ENCODE measurements around the gene LBHD2.
"Not testable (repeated sequence)": the region's sequence is repeated elsewhere in the genome, so short reads cannot be mapped to it uniquely, and the experiment has no call there.

LBHD2 gene

DNA sequence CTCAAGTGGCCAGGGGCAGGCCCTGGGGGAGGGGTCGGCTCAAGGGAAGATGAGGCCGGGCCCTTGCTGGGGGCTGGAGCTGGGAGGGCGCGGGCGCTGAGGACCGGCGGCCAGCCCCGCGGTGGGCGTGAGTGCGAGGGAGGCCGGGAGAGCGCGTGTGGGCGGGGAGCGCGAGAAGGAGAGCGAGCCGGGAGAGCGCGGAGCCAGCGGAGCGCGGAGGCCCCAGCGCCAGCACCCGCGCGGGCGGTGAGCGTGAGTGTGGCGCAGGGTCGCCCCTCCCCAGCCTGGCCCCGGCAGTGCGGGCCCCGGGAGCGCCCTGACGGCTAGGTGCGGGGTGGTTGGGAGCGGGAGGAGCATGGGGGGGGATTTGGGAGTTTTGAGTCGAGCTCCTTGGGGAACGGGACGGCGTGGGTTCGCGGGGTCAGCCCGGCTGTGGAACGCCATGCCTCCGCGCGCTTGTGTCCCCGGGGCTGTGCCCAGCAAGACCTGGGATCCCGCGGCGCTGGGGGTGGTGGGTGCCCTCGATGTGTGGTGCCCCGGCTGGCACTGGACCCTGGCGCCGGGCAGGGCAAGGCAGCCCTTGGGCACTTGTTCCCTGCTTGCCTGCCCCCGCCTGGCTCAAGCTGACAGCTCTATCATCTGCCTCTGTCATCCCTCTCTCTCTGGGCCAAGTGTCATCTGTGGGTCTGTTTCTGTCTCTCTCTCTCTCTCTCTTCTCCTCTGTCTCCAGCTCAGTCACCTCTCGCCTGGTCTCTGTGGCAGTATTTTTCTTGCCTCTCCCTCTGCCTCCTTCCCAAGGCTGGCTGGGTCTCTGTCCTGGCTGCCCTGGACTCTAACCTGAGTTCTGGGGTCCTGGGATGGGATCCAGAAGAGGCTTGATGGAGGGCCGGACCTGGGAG lies at the start of gene LBHD2:
Gene LBHD2, plus strand, starts transcription at position 190 of the 899 bp plus-strand sequence. CDS start 1,803 bp downstream, outside the sequence.
- DNase-seq (ENCODE audit: low read depth): no peak

DNA sequence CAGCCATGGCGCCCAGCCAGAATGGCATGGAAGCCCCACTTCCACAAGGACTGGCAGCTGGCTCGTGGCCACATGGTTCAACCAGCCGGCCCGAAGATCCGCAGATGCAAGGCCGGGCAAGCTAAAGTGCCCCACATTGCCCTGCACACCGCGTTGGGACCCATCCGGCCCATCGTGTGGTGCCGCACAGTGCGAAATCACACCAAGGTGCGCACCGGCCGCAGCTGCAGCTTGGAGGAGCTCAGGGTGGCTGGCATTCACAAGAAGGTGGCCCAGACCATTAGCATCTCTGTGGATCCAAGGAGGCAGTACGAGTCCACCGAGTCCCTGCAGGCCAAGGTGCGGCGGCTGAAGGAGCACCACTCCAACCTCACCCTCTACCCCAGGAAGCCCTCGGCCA lies 42.5 kb upstream of the LBHD2 start:
- DNase-seq (ENCODE audit: low read depth): no peak

DNA sequence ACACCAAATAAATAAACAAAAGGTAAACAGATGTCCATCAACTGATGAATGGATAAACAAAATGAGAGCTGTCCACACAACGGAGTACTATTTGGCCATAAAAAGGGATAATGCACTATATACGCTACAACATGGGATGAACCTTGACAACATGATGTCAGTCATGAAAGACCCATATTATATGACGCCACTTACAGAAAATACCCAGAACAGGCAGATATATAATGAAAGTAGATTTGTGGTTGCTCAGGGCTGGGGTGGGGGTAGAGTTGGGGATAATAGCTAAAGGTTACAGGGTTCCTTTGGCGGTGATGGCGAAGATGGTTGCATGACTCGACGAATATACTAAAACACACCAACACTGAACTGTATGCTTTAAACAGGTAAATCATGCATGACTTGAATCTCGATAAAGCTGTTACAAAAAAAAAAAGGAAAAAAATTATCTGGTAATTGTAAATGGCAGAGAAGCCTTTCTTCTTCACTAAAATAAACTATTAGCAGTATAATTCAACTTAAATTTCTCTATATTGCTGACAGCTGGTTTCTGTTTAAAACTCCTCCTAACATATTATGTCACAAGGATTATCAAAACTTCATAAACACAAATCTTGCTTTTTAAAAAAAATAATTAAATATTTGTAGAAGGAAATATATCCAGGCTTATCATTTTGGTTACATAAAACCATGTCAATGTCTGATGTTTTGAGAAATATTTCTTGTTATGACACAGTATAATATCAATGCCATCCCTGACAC lies 40.6 kb upstream of the LBHD2 start:
- DNase-seq (ENCODE audit: low read depth): no peak

DNA sequence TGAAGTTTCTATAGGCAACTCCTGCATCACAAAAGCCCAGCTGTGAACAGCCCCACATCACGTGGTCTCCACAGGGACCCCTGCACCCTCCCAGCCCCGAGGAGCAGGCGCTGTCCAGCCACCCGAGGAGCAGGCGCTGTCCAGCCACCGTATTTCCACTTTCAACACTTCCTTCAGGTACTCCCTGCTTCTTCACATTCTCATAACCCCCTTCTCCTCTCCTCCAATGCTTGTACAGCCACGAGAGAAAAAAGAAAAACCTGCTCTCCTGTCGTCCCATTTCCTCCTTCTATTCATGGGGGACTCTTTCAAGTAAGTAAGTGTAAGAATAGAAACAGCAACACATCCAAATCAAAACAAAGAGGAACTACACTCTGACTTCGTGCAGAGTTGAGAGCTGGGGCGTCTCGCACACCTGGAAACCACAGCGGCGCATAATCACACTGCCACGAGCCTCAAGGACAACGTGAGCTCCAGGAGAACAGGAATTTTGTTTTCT lies 38.6 kb upstream of the LBHD2 start:
- DNase-seq (ENCODE audit: low read depth): no peak

DNA sequence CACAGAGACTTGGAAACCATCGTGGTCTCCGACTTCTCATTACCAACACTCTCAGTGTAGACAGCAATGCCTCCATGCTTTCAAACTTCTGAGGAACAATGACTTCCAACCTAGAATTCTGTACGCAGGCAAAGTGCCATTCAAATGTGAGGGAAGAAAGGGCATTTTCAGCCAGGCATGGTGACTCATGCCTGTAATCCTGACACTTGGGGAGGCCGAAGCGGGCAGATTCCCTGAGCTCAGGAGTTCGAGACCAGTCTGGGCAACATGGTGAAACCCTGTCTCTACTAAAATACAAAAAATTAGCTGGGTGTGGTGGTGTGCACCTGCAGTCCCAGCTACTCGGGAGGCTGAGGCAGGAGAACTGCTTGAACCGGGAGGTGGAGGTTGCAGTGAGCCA lies 36.6 kb upstream of the LBHD2 start:
- not testable (repeated sequence) for DNase-seq (ENCODE audit: low read depth)

DNA sequence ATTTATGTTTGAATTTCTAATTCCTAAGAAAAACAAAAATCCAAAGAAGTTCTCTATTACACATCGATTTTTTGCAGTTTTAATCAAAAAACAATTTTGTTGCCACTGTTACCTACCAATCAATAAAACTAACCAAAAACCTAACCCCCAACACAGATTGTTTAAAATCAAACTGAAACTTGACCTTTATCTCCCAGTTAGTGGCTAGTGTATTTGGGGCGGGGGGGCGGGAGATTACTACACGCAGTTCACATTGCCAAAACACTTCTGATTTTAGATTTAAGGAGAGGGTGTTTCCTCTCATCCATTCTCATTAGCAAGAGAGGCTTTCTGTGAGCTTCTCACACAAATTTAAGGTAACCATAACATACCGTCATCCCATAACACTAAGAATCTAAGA lies 33.1 kb upstream of the LBHD2 start:
- no peak for DNase-seq (ENCODE audit: low read depth)

DNA sequence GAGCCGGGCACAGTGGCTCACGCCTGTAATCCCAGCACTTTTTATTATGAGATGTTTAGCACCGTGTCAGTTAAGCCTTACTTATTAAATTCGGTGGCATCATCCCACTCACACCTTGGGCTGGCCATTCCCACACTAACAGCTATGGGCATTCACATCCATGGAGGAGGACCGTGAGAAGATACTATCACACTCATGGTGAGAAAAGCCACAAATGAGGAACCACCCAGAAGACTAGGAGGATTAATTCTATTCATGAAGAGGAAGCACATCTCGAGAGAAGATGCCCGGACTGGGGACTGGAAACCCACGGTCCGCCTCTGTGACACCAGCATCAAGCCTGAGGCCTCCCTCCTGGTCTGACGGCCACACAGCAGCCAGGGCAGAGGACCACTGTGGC lies 31.6 kb upstream of the LBHD2 start:
- no peak for DNase-seq (ENCODE audit: low read depth)

DNA sequence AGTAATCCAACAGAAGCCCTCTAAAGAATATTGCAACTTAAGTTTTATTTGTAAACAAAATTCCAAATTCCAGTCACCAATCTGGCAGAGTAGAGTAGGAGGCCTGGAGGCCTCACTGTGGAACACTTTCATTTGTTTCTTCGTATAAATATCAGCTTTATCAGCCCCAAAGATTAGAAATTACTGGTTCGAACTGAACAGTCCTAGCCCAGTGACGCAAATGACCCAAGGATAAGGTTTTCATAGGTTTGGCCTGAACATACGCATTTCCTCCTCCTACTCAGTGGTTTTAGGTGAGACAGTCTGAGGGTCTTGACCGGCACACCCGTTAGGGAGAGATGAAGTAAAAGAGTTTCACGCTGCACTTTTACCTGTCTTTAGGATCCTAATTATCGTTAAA lies 28.3 kb upstream of the LBHD2 start:
- no peak for DNase-seq (ENCODE audit: low read depth)

DNA sequence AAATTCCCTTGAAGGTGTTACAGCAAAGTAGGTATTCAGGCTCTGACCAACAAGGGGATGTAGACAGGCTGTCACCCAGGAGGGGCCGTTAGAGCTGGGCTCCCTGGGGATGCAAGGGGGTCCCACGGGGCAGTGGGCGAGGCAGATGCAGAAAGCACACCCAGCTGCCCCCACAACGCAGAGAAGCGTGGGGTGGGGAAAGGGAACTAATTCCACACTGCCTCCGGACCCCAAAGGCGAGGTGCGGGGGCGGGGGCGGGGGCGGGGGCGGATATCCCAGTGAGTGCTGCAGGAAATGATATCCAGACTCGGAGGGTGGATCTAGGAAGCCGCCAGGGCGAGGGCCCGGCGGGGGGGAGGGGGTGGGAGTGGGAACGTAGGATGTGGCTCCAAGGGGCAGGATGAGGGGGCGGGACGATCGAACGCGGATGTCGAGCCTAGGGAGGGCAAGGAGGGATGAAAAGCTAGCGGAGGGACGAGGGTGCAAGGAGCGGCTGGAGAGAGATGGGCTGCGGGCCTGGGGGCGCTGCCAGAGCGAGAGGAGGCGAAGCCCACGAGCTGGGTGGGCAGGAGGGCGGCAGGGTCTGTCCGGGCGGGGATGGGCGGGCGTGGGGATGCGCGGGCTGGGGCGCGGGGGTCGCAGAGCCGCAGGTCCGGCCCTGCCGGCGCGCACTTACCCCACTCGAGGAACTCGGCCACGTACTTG lies 27.5 kb upstream of the LBHD2 start:
- DNase-seq (ENCODE audit: low read depth): no peak

DNA sequence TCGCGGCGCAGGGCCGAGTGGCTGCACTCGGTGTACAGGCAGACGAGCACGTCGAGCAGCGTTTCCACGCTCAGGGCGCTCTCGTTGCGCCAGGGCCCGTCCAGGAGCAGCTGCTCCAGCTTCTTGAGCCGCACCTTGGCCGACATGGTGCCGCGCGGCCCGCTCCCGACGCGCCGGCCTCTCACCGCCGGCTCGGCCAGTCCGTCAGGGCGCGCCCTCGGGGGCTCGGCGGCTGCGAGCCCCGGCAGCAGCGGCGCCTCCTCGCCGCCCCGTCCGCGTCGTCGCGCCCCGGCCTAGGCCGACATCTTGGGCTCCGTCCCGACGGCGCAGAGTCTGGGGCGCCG lies 27.0 kb upstream of the LBHD2 start:
- DNase-seq (ENCODE audit: low read depth): no peak

DNA sequence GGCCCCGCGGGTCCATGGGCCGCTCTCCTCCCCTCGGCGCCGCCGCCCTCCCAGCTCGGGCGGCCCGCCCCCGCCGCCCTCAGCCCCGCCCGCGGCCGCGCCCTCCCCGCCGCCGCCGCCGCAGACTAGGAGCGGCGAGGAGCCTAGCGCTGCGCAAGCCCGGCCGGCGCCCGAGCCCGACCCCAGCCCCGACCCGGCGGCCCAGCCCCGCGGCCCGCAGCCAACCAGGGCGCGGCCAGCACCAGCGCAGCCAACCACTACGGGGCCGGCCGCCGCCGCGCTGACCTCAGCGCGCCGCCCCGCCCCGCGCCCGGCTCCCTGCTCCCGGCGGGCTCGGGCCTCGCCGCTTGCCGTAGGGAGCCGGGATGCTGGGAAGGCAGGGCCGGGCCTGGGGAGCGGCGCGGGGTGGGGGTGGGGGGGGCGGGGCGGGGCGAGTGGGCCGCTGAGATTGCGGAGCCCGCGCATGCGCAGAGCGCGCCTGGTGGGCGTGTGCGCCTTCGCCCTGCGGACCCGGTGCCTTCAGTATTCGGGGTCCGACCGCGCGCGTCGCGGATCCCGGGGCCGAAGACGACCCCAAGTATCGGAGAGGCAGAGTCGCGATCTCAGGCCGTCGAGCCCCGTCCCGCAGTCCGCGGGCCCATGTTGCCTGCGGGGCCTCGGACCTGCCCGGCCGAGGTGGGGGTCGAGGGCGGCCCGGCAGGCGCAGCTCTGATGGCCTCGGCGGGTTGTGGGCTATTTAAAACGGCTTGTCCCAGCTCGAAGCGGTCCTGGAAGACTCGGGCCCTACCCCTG lies 26.4 kb upstream of the LBHD2 start, which contains the start of gene CDC42BPB:
Gene CDC42BPB, minus strand, starts transcription at position 178 of the 792 bp plus-strand sequence. CDS start 376 bp downstream, outside the sequence.
- DNase-seq (ENCODE audit: low read depth): peak; percentile 43

DNA sequence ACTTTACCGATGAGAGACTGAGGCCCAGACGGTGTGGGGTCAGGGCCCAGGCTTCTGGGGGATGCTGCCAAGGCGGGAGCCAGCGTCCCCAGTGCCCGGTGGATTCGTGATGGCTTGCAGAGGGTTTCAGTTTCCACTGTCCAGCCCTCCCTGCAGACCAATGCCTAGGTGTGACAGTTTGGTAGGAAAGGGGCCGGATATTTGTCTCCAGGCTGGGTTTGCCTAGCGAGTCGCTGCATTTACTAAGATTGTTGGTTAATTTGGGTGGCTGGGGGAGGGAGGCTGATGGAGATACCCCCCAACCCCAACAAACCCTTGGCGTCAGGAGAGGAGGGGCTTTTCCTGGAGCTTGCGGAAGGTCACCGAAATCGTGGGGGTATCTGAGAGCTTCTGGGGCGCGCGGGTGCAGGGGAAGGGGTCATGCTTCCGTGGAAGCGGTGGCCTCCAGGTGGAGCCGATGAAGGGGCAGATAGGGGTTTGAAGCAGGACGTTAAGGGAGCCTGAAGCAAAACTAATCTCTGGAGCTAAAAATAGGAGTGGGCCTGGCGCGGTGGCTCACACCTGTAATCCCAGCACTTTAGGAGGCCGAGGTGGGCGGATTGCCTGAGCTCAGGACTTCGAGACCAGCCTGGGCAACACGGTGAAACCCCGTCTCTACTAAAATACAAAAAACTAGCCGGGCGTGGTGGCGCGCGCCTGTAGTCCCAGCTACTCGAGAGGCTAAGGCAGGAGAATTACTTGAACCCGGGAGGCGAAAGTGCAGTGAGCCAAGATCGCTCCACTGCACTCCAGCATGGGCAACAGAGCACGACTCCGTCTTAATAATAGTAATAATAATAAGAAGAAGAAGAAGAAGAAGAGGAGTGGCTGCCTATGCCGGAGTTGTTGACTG lies 25.6 kb upstream of the LBHD2 start:
- DNase-seq (ENCODE audit: low read depth): no peak

DNA sequence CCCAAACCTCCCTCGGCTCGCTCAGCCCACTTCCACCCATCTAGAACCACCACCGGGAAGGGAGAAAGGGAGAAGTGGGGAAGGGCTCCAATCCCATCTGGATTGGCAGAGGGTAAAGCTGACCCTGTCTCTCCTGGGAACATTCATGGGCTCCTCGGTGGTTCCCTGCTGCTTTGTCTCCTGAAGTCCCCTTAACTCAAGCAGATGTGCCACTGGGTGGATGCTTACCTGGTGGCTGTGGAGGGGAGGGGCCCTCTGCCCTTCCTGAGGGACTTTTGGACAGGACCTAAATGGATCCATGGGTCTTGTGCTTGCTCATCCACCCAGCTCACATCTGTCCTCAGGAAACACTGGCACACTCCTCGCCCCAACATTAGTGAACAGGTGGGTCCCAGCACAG lies 24.5 kb upstream of the LBHD2 start:
- DNase-seq (ENCODE audit: low read depth): no peak

DNA sequence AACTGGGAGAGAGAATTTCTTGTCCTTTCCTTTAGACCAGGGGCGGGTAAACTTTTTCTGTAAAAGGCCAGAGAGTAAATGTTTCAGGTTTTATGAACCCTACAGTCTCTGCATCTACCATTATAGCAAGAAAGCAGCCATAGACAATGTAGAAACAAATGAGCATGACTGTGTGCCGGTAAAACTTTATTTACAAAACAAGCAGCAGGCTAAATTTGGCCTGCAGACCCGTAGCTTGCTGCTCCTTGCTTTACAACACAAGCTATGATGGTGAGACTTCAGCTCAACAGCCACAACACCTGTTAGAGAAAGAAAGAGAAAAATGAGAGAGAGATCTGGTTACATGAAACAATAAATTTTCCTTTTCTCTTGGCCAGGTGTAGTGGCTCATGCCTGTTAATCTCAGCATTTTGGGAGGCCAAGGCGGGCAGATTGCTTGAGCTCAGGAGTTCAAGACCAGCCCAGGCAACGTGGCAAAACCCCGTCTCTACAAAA lies 22.5 kb upstream of the LBHD2 start:
- no peak for DNase-seq (ENCODE audit: low read depth)

DNA sequence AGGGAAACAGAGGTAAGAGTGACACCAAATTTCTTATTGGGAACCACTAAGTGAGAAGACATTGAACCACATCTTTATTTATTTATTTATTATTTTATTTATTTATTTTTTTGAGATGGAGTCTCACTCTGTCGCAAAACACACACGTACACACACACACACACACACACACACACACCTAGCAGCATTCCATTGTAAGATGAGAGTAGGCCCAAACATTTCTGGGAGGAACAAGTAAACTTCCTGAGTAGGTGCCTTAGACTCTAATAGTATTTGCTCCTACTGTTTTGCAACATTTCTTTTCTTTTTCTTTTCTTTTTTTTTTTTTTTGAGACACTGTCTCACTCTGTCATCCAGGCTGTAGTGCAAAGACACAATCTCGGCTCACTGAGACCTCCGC lies 19.6 kb upstream of the LBHD2 start:
- no peak for DNase-seq (ENCODE audit: low read depth)

DNA sequence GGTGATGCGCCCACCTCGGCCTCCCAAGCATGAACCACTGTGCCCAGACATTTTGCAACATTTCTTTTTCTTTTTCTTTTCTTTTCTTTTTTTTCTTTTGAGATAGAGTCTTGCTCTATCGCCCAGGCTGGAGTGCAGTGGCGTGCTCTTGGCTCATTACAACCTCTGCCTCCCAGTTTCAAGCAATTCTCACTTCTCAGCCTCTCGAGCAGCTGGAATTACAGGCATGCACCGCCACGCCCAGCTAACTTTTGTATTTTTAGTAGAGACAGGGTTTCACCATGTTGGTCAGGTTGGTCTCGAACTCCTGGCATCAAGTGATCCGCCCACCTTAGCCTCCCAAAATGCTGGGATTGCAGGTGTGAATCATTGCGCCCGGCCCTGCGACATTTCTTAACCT lies 19.0 kb upstream of the LBHD2 start:
- no peak for DNase-seq (ENCODE audit: low read depth)

DNA sequence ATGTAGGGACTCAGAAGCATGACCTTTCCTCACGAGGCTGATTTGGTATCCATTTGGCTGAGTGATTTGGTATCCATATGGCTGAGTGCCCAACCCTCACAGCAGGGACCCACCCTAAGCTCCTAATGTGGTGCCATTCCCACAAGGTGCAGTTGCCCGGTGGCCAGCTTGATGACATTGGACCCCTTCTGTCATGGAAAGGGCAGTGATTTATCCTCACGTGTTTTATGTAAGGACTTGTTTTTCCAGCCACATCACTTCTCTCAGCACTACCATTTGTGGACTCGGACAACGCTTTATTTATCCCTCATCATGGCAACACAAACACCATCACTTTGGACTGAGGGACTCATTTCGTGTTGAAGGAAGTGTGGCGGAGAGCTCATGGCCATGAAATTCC lies 18.1 kb upstream of the LBHD2 start:
- DNase-seq (ENCODE audit: low read depth): no peak

DNA sequence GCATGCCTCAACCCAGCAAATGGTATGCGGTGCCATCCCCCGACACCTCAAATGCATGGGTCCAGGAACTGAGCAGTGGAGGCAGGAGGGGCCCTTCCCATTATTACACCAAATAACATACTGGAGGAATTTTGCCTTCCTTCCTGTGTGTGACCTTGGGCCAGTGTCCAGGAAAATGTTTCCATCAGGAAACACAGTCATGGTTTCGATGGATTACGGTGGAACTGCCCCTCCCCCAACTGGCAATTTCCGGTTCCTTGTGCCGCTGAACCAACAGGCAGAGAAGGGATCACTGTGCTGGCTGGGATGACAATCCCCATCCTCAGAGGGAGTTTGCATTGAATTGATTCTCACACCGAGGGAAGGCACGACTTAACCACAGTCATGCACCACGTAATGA lies 17.6 kb upstream of the LBHD2 start:
- no peak for DNase-seq (ENCODE audit: low read depth)

DNA sequence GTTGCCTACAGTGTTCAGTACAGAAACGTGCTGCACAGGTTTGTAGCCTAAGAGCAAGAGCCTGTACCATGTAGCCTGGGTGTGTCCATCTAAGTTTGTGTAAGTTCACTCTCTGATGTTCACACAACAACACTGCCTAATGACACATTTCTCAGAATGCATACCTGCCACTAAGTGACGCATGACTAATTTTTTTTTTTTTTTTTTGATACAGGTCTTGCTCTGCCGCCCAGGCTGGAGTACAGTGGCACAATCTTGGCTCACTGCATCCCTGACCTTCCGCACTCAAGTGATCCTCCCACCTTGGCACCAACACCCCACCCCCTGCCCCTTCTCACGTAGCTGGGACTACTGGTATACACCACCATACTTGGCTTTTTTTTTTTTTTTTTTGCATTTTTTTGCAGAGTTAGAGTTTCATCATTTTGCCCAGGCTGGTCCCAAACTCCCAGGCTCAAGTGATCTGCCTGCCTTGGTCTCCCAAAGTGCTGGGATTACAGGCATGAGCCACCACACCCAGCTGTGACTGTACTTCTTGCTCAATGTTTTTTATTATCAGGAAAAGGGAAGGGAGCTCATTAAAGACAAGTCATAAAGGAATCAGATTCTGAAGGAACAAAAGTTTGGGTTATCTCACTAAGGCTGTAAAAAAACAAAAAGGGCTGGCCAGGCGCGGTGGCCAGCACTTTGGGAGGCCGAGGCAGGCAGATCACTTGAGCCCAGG lies 16.6 kb upstream of the LBHD2 start:
- no peak for DNase-seq (ENCODE audit: low read depth)
